GM23248 (cell line): Measurements from ENCODE around the gene KCNG1. TPM values are rescaled to one million over a fixed set of nuclear protein-coding genes. Genes with fewer than 3 reads are reported as not detected.

Experiments
- DNase-seq: peaks from one replicate; pipeline ENCODE4 v3.0.0-alpha.2; 2015
- H2AFZ ChIP-seq: fragments of 200-600 bp; sonication (generic); 2 replicates; pipeline ENCODE4 v1.6.1; 2016; ENCODE audit warnings: antibody characterized with exemption
- H3F3A ChIP-seq: fragments of 200-600 bp; sonication (generic); 2 replicates; pipeline ENCODE4 v1.6.1; 2016; ENCODE audit warnings: mild to moderate bottlenecking, antibody characterized with exemption, mixed run types; ENCODE audit not compliant: insufficient read depth
- H3K27ac ChIP-seq: fragments of 200-600 bp; sonication (generic); 2 replicates; pipeline ENCODE4 v1.5.1; 2016; ENCODE audit warnings: mild to moderate bottlenecking
- H3K27me3 ChIP-seq: fragments of 200-600 bp; sonication (generic); replicated peaks from 2 replicates; pipeline ENCODE4 v1.6.1; 2016; ENCODE audit warnings: mild to moderate bottlenecking; ENCODE audit not compliant: insufficient read depth
- H3K36me3 ChIP-seq: fragments of 200-600 bp; sonication (generic); 2 replicates; pipeline ENCODE4 v1.6.1; 2016; ENCODE audit warnings: low read depth, mild to moderate bottlenecking
- H3K4me1 ChIP-seq: fragments of 200-600 bp; sonication (generic); 2 replicates; pipeline ENCODE4 v1.6.1; 2016; ENCODE audit warnings: mild to moderate bottlenecking; ENCODE audit not compliant: insufficient read depth
- H3K4me2 ChIP-seq: fragments of 200-600 bp; sonication (generic); one replicate; pipeline ENCODE4 v1.6.1; 2016; ENCODE audit warnings: mild to moderate bottlenecking; ENCODE audit not compliant: unreplicated experiment
- H3K4me3 ChIP-seq: fragments of 200-600 bp; sonication (generic); 2 replicates; pipeline ENCODE4 v1.5.1; 2016; ENCODE audit warnings: mild to moderate bottlenecking
- H3K79me2 ChIP-seq: fragments of 200-600 bp; sonication (generic); 2 replicates; pipeline ENCODE4 v1.6.1; 2016; ENCODE audit warnings: mild to moderate bottlenecking; ENCODE audit not compliant: insufficient read depth
- H3K9ac ChIP-seq: fragments of 200-600 bp; sonication (generic); 2 replicates; pipeline ENCODE4 v1.6.1; 2016; ENCODE audit warnings: mild to moderate bottlenecking
- H3K9me2 ChIP-seq: fragments of 200-600 bp; sonication (generic); 2 replicates; pipeline ENCODE4 v1.6.1; 2016; ENCODE audit warnings: mixed run types, mild to moderate bottlenecking, moderate library complexity; ENCODE audit not compliant: insufficient read depth
- H3K9me3 ChIP-seq: fragments of 200-600 bp; sonication (generic); one replicate; pipeline ENCODE4 v1.6.1; 2017; ENCODE audit warnings: low read depth
- H4K20me1 ChIP-seq: fragments of 200-600 bp; sonication (generic); 2 replicates; pipeline ENCODE4 v1.6.0; 2016; ENCODE audit not compliant: insufficient read depth
- EZH2 ChIP-seq: fragments of 200-600 bp; sonication (generic); IDR thresholded peaks from 2 replicates; pipeline ENCODE4 v1.6.1; 2018; ENCODE audit warnings: antibody characterized with exemption, mild to moderate bottlenecking; ENCODE audit not compliant: insufficient read depth, poor library complexity, severe bottlenecking
- EZH2phosphoT487 ChIP-seq: fragments of 200-600 bp; sonication (generic); IDR thresholded peaks from 2 replicates; pipeline ENCODE4 v1.6.1; 2018; ENCODE audit warnings: antibody characterized with exemption, moderate library complexity, mild to moderate bottlenecking, low read depth; ENCODE audit not compliant: insufficient read depth
- WGBS, 2 experiments: methylation state at CpG; one replicate each; pipeline ENCODE4 v1.1.6; 2015 to 2017; ENCODE audit warnings: low lambda C conversion rate in 2 of 2, low coverage in 1 of 2; ENCODE audit errors: missing lambda C conversion rate in 2 of 2; 5-methylcytosine and 5-hydroxymethylcytosine counted together
- in situ Hi-C: fragments of 300-500 bp; cut with MboI; formaldehyde crosslinking; loops from 2 replicates; pipeline ENCODE4 v1.15.0; 2020
- polyA plus RNA-seq: library from polyadenylated mRNA; unstranded; fragments of >200 nt; fragmentation: Nextera tagmentation; extraction: Ambion mirVana; gene quantifications from 2 replicates; pipeline ENCODE4 v1.2.1, GENCODE V29; 2016
- total RNA-seq: library from RNA; depleted of rRNA; stranded (reverse); fragments of >200 nt; shearing (Covaris generic); gene quantifications from 2 replicates; pipeline ENCODE4 v1.2.3, GENCODE V29; 2014

KCNG1 gene
- total and polyA plus RNA-seq, 2 experiments from 2014 or later: 10.4 to 29.0 TPM

DNA sequence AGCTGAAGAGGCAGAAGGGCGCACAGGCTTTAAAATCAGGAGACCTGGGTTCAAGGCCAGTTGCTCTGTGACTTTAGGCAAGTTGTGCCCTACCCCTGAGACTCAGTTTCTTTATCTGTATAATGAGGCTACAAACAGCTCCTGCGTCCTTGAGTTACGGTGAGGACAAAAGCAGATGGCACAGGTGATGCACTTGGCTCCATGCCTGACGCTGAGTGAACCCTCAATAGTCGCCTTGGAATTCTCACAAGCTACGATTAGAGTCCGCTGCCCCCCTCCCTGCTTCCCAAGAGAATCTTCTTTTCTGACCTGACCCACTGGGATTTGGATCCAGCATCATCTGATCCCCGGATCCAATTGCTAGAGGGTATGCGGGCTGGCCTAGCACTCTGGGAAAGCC is 6.4 kb downstream of the KCNG1 start:
- H3K4me1 ChIP-seq: no peaks in the 10 kb centered on the region; the same call in 1 of the 2 replicates
- no peak overlapping the region for H2AFZ ChIP-seq
- H3K27ac ChIP-seq: no peak overlapping the region
- no peaks in the 10 kb centered on the region for H3K27me3 ChIP-seq
- no peak overlapping the region for H3K9ac ChIP-seq
- no peak for DNase-seq
- no peaks in the 10 kb centered on the region for H3K9me3 ChIP-seq
- in situ Hi-C loops: no loop called here
- H3K9me2 ChIP-seq: no peaks in the 10 kb centered on the region
- TF ChIP-seq EZH2phosphoT487 (no peak), EZH2 (no peak)
- no peaks in the 10 kb centered on the region for H4K20me1 ChIP-seq
- no peak overlapping the region for H3K4me3 ChIP-seq
- no peaks in the 10 kb centered on the region for H3F3A ChIP-seq
- no peaks in the 10 kb centered on the region for H3K36me3 ChIP-seq
- WGBS, 2 experiments: 96 to 97% methylated on average over 9 of the region's 9 CpGs
- no peak overlapping the region for H3K4me2 ChIP-seq
- no peaks in the 10 kb centered on the region for H3K79me2 ChIP-seq

DNA sequence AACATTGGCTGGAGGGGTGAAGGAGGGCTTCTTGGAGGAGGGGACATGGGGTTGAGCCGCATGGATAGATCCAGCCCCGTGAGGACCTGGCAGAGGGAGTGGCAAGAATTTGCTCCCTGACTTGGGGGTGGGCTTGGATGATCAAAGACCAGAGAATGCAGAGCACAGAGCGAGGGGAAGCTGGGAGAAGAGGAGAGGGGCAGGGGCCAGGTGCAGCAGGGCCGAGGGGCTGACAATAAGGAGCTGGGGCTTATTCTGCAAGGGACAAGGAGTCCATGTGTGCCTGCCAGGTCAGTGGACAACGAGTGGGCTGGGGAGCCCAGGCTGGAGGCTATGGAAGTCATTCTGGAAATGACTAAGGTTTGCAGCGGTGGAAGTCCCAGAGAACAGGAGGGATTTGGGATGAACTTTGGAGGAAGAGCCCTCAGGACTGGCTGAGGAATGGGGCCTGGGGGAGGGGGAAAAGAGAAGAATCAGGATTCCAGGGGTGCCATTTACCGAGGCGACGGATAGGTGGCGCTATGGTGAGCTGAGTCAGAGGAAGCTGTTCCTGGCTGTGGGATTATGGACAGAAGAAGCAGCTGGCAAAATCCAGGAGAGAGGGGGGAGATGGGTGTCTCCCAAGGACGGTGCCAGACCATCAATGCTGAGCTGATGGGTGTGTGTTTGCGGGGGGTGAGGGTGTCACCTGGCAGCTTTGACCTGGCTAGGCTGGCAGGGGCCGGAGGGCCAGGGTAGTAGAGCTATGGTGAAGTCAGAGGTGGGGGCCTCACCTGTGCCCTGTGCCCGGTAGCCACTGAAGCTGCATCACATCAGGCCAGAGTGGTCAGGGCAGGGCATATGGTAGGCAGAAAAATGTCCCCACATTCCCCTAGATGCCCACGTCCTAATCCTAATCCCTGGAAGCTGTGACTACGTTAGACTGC is 7.8 kb downstream of the KCNG1 start:
- Histone ChIP-seq H4K20me1 (no peaks in the 10 kb centered on the region), H3K27me3 (no peaks in the 10 kb centered on the region), H3K79me2 (no peaks in the 10 kb centered on the region), H3K9ac (no peak overlapping the region), H3K4me2 (no peak overlapping the region), H3K36me3 (no peaks in the 10 kb centered on the region), H3K9me2 (no peaks in the 10 kb centered on the region), H3K27ac (no peak overlapping the region), H3K9me3 (no peaks in the 10 kb centered on the region), H2AFZ (no peak overlapping the region), H3K4me3 (no peak overlapping the region), H3F3A (no peaks in the 10 kb centered on the region), H3K4me1 (no peaks in the 10 kb centered on the region; the same call in 1 of the 2 replicates)
- DNase-seq: peak; percentile 77
- 37 to 42% methylated on average over 15 to 16 of the region's 16 CpGs for WGBS, 2 experiments
- in situ Hi-C loops: no loop called here
- TF ChIP-seq EZH2 (no peak), EZH2phosphoT487 (no peak)

DNA sequence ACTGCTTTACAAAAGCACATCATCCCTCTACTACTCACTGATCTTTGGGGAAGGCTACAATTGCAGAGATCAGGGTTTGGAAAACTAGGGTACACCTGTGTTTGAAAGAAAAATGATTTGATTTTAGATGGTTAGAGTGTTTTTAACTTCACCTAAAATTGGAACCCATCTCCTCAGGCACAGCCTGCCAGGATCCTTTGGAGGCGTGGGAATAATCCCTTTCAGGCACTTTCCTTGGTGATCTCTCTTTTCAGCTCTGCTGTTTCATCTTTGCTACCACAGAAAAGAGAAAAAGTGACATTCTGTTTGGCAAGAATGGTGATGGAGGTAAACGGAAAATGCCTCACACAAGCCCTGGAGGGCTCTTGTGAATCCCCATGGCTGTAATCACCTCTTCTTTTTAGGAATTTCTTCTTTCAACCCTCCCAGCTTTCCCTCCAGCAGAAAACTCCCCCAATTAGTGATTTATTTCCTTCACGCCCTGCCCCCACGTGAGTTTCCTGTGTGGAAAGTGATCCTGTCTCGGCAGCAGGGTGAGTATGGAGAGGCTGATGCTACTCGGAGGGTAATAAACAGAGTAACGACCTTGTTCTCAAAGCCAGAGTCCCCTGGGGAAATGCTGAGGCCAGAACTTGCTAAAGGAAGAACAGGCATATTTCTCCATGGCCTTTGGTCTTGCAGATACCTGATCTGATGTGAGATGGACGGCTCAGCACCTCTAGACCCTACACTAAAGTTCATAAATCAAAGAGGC is 9.2 kb downstream of the KCNG1 start:
- H3K9me2 ChIP-seq: no peaks in the 10 kb centered on the region
- no peaks in the 10 kb centered on the region for H3K79me2 ChIP-seq
- in situ Hi-C loops: no loop called here
- no peak overlapping the region for H3K9ac ChIP-seq
- H3K27me3 ChIP-seq: no peaks in the 10 kb centered on the region
- no peaks in the 10 kb centered on the region for H3K9me3 ChIP-seq
- no peak overlapping the region for H3K4me3 ChIP-seq
- H4K20me1 ChIP-seq: no peaks in the 10 kb centered on the region
- peaks cover 3% of the 10 kb centered on the region; the same call in 1 of the 2 replicates for H3K36me3 ChIP-seq
- no peaks in the 10 kb centered on the region; the same call in 1 of the 2 replicates for H3K4me1 ChIP-seq
- 74 to 80% methylated on average over 8 of the region's 8 CpGs for WGBS, 2 experiments
- no peak overlapping the region for H2AFZ ChIP-seq
- no peak for TF ChIP-seq EZH2
- TF ChIP-seq EZH2phosphoT487: no peak
- DNase-seq: no peak
- H3K4me2 ChIP-seq: no peak overlapping the region
- no peak overlapping the region for H3K27ac ChIP-seq
- no peaks in the 10 kb centered on the region for H3F3A ChIP-seq

DNA sequence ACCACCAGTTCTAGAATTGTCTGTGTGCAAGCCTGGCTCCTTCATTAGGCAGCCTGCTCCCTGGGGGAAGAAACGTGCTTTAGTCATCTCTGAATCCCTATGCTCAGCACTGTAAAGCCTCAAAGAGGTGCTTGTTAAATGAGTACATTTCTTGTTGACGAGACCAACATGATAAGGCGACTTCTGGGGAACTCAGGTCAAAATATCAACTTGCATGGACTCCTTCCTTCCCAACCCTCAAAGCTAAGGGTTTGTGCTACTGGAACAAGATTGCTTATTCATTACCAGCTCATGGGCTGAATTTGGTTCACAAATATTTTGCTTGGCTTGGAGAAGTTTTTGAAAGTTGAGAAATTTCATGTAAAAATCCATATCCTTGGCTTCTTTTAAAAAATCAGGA is 10.6 kb downstream of the KCNG1 start:
- Histone ChIP-seq H3K4me3 (no peak overlapping the region), H3K27ac (no peak overlapping the region), H3K79me2 (no peaks in the 10 kb centered on the region), H2AFZ (no peak overlapping the region), H3K9me3 (no peaks in the 10 kb centered on the region), H3K4me2 (no peak overlapping the region), H3F3A (no peaks in the 10 kb centered on the region), H3K9me2 (no peaks in the 10 kb centered on the region), H3K36me3 (peaks cover 6% of the 10 kb centered on the region; the same call in 1 of the 2 replicates), H3K27me3 (no peaks in the 10 kb centered on the region), H4K20me1 (no peaks in the 10 kb centered on the region), H3K4me1 (no peaks in the 10 kb centered on the region; the same call in 1 of the 2 replicates), H3K9ac (no peak overlapping the region)
- WGBS, 2 experiments: 92 to 95% methylated on average over 3 of the region's 3 CpGs
- TF ChIP-seq EZH2phosphoT487 (no peak), EZH2 (no peak)
- in situ Hi-C loops: no loop called here
- no peak for DNase-seq
